Activated T-helper 1 cell treated with Interleukin-2 at 50 U/mL for 16 hours (primary cell): ENCODE data around the gene CPNE7.
A peak's percentile ranks its signal among the peaks of the same experiment; 100 is the strongest.

Experiments
- DNase-seq: peaks from one replicate; pipeline ENCODE4 v3.0.0-alpha.2; 2020; ENCODE audit warnings: low read depth

CPNE7 gene

DNA sequence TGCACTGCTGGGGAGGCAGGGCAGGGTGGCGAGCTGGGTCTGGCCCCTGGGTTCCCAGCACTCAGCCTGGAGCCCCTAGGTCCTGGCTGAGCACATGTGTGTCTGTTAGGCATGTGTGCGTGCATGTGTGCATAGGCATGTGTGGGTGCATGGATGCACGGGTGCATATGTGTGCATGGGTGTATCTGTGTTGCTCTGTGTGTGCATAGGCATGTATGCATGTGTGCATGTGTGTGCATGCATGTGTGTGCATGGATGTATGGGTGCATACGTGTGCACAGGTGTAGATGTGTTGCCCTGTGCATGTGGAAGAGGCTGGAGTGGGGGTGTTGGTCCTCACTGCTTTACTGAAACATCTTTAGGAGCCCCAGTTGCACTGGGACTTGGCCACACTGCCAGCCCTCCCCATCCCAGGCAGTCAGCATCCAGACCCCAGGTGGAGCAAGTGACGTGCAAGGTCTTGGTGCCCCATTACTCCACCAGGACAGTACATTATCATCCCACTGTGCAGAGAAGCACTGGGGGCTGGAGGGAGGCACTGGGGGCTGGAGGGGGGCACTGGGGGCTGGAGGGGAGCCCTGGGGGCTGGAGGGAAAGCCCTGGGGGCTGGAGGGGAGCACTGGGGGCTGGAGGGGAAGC is 27.5 kb downstream of the CPNE7 start:
- DNase-seq = no peak

- DNase-seq = no peak
These were observed 29.2 kb downstream of the CPNE7 start for GRCh38 chr16:89604764-89605163.

DNA sequence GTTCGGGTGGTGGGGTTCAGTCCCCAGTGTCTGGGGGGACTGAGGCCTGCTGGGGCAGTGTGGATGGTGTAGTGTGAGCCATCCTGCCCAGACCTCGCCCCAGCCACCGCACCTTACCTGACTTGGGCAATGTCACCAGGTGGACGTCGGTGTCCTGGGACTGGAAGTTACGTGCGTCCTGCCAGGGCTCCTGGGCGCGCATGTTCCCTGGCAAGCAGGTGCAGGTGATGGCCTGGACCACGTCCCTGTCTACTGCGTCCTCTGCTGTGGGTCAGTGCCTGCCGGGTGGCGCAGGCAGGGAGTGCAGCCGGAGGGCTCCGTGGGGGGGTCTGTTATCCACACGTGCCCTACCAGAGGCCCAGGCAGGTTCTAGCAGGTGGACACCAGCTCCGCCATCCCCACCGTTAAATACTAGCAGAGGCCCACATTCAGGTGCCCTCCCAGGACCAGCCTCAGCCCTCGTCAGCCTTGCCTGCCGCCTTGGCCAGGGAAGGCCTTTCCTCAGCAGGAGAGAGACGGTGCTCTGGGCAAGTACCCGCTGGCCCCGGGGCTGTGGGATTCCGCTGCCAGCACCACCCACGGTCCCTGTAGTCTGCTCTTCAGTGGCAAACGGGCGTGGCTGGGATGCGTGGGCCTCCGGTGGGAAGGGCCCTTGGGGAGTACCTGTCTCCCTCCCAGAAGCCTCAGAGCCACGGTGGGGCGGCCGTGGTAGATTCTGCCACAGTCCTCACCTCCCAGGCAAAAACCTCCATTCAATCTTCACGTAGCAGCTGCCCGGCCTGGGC is 29.8 kb downstream of the CPNE7 start:
- no peak for DNase-seq

- no peak for DNase-seq
These were observed 30.4 kb downstream of the CPNE7 start for GRCh38 chr16:89606006-89606405.

GRCh38 chr16:89607453-89607852 is 31.9 kb downstream of the CPNE7 start:
- no peak for DNase-seq

DNA sequence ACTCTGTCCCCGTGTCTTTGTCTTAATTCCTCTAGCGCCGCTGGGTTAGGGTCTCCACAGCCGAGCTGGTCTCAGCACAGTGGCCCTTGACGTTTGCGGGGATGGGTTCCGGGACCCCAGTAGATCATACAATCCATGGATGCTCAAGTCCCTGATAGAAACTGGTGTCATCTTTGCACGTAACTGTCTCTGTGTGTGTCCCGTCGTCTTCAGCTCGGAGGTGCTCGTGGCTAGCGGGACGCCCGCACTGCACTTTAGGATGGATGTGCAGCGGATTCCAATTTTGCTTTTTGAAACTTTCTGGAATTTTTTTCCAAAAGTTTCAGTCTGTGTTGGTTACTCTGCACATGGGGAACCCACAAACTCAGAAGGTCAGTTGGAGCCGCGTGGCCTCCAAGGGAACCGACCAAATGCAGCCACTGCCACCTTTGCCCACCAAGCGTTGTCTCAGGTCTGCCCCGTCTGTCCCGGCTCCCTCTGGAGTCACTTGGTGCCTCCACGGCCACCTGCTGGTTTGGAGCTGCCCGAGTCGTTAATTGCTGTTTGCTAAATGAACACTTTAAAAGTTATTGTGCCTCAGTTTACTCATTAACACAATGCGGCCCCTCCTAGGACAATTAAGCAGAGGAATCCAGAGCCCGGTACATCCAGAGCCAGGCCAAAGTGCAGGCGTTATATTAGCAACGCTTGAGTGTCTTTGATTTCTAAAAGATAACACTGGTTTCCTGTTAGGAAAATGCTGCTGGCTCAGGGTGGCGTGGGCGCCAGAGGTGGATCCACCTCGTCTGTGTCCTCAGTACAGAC is 32.6 kb downstream of the CPNE7 start:
- no peak for DNase-seq

DNA sequence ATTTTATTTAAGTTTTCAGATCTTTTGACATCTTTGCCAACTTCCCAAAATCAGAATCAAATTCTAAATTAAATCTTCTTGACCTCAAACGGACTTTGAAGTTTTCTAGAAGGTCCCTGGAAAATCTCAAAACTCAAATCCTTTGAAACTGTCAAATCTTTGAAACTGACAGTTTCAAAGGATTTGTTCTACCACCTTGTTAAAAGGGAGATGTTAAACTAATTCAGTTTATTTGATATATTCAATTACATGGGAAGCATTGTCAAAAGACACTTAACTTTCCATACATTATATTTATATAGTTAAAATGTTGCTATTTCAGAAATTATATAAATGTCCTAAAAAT is 34.5 kb downstream of the CPNE7 start:
- no peak for DNase-seq

GRCh38 chr16:89612415-89613166 is 37.0 kb downstream of the CPNE7 start:
- no peak for DNase-seq

DNA sequence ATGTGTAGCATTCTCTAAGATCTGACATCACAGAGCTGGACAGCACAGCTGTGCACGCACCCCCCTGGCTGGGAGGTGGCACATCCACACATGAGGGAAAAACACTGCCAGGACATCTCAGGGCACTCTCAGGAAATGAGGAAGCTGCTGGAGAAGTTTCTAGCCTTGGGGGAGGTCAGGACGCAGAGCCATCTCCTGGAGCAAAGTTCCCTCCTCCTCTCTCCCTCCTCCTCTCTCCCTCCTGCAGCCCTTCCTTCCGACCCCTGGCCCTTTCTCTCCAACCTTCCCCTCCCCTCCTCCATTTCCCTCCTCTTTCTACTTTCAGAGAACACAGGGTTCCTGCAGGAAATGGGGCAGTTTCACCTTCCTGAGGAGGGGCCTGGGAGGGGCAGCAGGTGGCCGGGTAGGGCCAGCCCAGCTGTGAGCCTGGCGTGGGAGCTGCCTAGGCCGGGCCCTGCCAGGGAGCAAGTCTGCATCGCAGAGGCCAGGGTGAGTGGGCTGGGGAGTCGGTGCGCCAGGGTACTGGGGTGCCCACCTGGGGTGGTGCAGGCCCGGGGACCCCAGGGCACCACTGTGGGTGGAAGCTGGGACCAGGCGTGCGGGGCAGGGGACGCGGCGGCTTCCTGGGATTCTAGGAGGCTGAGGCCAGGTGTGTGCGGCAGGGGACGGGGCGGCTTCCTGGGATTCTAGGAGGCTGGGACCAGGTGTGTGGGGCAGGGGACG is 37.8 kb downstream of the CPNE7 start, which contains the start of gene DPEP1:
Gene DPEP1 (plus strand): TSS at position 412 of the 723 bp plus-strand sequence. CDS start 16,769 bp downstream, outside the sequence.
- DNase-seq = no peak

DNA sequence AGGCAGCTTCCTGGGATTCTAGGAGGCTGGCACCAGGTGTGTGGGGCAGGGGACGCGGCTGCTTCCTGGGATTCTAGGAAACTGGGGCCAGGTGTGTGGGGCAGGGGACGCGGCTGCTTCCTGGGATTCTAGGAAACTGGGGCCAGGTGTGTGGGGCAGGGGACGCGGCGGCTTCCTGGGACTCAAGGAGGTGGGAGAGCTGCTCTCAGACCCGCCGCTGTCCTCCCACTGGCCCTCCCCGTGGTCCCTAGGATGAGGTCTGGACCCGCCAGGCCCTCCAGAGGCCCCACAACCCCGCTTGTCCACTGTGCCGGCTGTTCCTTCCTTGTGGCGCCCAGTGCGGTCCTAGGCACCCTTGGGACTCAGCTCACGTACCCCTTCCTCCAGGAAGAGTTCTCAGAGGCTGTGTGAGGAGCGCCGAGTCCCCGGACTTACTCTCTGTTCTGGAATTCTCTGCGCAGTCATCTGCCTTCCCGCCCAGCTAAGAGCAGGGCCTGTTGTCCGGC is 38.4 kb downstream of the CPNE7 start:
- no peak for DNase-seq

GRCh38 chr16:89615176-89615575 is 39.6 kb downstream of the CPNE7 start:
- DNase-seq = no peak

GRCh38 chr16:89615596-89616090 is 40.1 kb downstream of the CPNE7 start:
- DNase-seq = no peak

GRCh38 chr16:89616623-89617022 is 41.1 kb downstream of the CPNE7 start:
- peak; percentile 8 for DNase-seq

DNA sequence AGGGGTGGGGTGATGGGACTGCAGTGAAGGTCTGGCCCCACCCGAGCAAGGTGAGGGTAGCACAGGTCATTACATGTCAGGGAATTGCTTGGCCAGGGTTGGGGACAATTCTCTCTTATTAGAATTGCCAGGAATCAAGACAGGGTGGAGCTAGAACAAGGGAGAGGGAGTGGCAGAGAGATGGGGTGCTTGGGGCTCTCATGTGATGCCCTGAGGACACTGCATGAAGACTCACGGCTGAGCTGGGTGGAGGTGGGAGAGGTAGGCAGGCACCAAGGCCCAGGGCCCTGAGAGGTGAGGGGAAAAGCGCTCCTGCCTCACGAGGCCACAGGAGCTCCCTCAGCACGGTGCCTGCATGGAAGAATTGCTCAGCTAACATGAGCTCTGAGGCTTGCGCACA is 41.5 kb downstream of the CPNE7 start:
- DNase-seq = no peak

- no peak for DNase-seq
These were observed 42.8 kb downstream of the CPNE7 start for GRCh38 chr16:89618109-89618998.

GRCh38 chr16:89619840-89620239 is 44.3 kb downstream of the CPNE7 start:
- DNase-seq = no peak

- DNase-seq = no peak
These were observed 44.9 kb downstream of the CPNE7 start for GRCh38 chr16:89620406-89620841.

DNA sequence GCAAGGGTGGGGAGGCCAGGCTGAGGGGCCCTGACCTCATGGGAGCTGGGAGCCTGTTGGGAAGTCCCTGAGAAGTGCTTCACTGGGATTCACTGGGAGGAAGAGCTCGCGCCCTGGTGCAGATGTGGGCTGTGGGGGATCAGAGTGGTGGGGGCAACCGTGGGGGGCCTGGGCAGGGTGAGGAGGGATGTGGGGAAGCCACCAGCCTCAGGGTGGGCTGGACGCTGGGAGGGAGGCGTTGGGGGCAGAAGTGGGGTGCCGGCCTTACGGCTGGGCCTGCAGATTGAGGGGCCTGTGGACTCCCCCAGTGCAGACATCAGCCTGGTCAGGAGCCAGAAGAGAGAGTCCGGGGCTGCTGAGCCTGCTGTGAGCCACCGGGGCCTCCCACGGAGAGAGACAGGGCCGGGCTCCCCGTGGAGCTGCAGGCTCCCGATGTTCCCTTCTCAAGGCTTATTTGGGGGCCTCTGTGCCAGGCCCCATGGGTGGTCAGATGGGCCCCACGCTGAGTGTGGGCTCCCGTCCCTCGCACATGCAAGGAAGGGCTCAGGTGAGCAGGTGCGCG is 45.7 kb downstream of the CPNE7 start:
- DNase-seq = no peak

GRCh38 chr16:89621698-89622409 is 46.3 kb downstream of the CPNE7 start:
- DNase-seq = no peak
